SK-N-SH (cell line): ENCODE measurements around the gene RAB24. TPM values are rescaled to one million over a fixed set of nuclear protein-coding genes. Genes with fewer than 3 reads are reported as not detected.

Source experiments
- CTCF ChIA-PET: fragments of 300-600, 350-600 bp; formaldehyde crosslinking; extraction: SDS; loops from one replicate; lab custom pipeline; 2021; lab: Yijun Ruan, JAX
- POLR2A ChIA-PET: fragments of 350-600 bp; sonication (Branson Sonifier 250); formaldehyde crosslinking; extraction: SDS; loops from one replicate; lab custom pipeline; 2020; ENCODE audit warnings: antibody characterized with exemption, inconsistent platforms; lab: Yijun Ruan, JAX
- DNase-seq: peaks from one replicate; pipeline ENCODE4 v3.0.0; 2012
- H2AFZ ChIP-seq: fragments of 200-600 bp; sonication (generic); 2 replicates; pipeline ENCODE4 v1.8.1; 2016; ENCODE audit warnings: antibody characterized with exemption, mild to moderate bottlenecking, low read depth
- H3F3A ChIP-seq: fragments of 200-600 bp; sonication (generic); replicated peaks from 2 replicates; pipeline ENCODE3; 2016; ENCODE audit warnings: antibody characterized with exemption, mild to moderate bottlenecking; ENCODE audit not compliant: insufficient read depth
- H3K27ac ChIP-seq, 2 experiments: fragments of 200-500 bp in 1 of 2; fragments of 200-600 bp in 1 of 2; sonication (Bioruptor generic) in 1 of 2; sonication (generic), shearing (Covaris generic) in 1 of 2; 2 replicates each; pipeline versions ENCODE4 v1.5.1 to v1.6.1; 2014 to 2016; ENCODE audit warnings: low read depth in 2 of 2, inconsistent platforms in 1 of 2, low read length in 1 of 2, mild to moderate bottlenecking in 1 of 2, mixed read lengths in 1 of 2
- H3K27me3 ChIP-seq: fragments of 200-600 bp; sonication (generic), shearing (Covaris generic); 2 replicates; pipeline ENCODE4 v1.6.1; 2016; ENCODE audit warnings: mixed run types; ENCODE audit not compliant: insufficient read depth
- H3K36me3 ChIP-seq, 2 experiments: fragments of 200-500 bp in 1 of 2; fragments of 200-600 bp in 1 of 2; sonication (Bioruptor generic) in 1 of 2; sonication (generic) in 1 of 2; replicated peaks in 1 of 2; 2 replicates each; pipeline versions ENCODE3 to v1.5.1; 2014 to 2016; ENCODE audit warnings: low read length in 1 of 2, mild to moderate bottlenecking in 1 of 2; ENCODE audit not compliant: insufficient read depth in 2 of 2, control insufficient read depth in 1 of 2
- H3K4me1 ChIP-seq, 2 experiments: fragments of 200-500 bp in 1 of 2; fragments of 200-600 bp in 1 of 2; sonication (Bioruptor generic) in 1 of 2; sonication (generic), shearing (Covaris generic) in 1 of 2; 2 replicates each; pipeline versions ENCODE4 v1.5.1 to v1.6.1; 2014 to 2016; ENCODE audit warnings: low read depth in 1 of 2, low read length in 1 of 2, mixed run types in 1 of 2; ENCODE audit not compliant: insufficient read depth in 2 of 2, control insufficient read depth in 1 of 2
- H3K4me2 ChIP-seq: fragments of 200-600 bp; sonication (generic), shearing (Covaris generic); 2 replicates; pipeline ENCODE4 v1.6.1; 2017; ENCODE audit warnings: mixed run types
- H3K4me3 ChIP-seq, 2 experiments: fragments of 200-500 bp in 1 of 2; fragments of 200-600 bp in 1 of 2; sonication (Bioruptor generic) in 1 of 2; sonication (generic), shearing (Covaris generic) in 1 of 2; 2 replicates each; pipeline versions ENCODE4 v1.5.1 to v1.8.1; 2014 to 2016; ENCODE audit warnings: low read depth in 2 of 2, inconsistent platforms in 1 of 2, low read length in 1 of 2, mild to moderate bottlenecking in 1 of 2, mixed read lengths in 1 of 2, moderate library complexity in 1 of 2
- H3K79me2 ChIP-seq: fragments of 200-600 bp; sonication (generic); 2 replicates; pipeline ENCODE4 v1.8.1; 2017; ENCODE audit warnings: mild to moderate bottlenecking; ENCODE audit not compliant: insufficient read depth
- H3K9ac ChIP-seq: fragments of 200-600 bp; sonication (generic); 2 replicates; pipeline ENCODE4 v1.6.1; 2017; ENCODE audit warnings: mixed run types
- H3K9me2 ChIP-seq: fragments of 200-600 bp; sonication (generic); 2 replicates; pipeline ENCODE4 v1.6.1; 2017; ENCODE audit warnings: mixed run types
- H3K9me3 ChIP-seq: fragments of 200-600 bp; sonication (generic); 2 replicates; pipeline ENCODE4 v1.6.1; 2017; ENCODE audit warnings: mixed run types, mild to moderate bottlenecking, moderate library complexity
- H4K20me1 ChIP-seq: fragments of 200-600 bp; sonication (generic); 2 replicates; pipeline ENCODE4 v1.6.1; 2017; ENCODE audit warnings: mild to moderate bottlenecking, mixed run types; ENCODE audit not compliant: insufficient read depth
- CHD2 ChIP-seq: fragments of 150-350 bp; IDR thresholded peaks from 2 replicates; pipeline ENCODE4 v1.6.1; 2018; ENCODE audit warnings: low read length; ENCODE audit not compliant: partially characterized antibody
- EZH2phosphoT487 ChIP-seq: fragments of 200-600 bp; sonication (generic); IDR thresholded peaks from 2 replicates; pipeline ENCODE4 v1.6.1; 2017; ENCODE audit warnings: low read depth, mixed run types, mild to moderate bottlenecking, antibody characterized with exemption, moderate library complexity, borderline replicate concordance
- FOSL2 ChIP-seq: IDR thresholded peaks from 2 replicates; pipeline ENCODE4 v1.4.0; 2012; ENCODE audit warnings: low read depth, mild to moderate bottlenecking, moderate library complexity, borderline replicate concordance
- FOXJ3 ChIP-seq: sonication (generic); formaldehyde crosslinking; IDR thresholded peaks from 2 replicates; pipeline ENCODE4 v1.5.1; 2020; ENCODE audit warnings: mild to moderate bottlenecking, missing genetic modification reagents
- GABPA ChIP-seq: IDR thresholded peaks from 2 replicates; pipeline ENCODE4 v1.4.0; 2012; ENCODE audit warnings: low read depth, mild to moderate bottlenecking
- JUND ChIP-seq: IDR thresholded peaks from 2 replicates; pipeline ENCODE4 v1.4.0; 2012
- MEF2A ChIP-seq: IDR thresholded peaks from 2 replicates; pipeline ENCODE4 v1.4.0; 2012; ENCODE audit warnings: low read depth, borderline replicate concordance
- NRF1 ChIP-seq: IDR thresholded peaks from 2 replicates; pipeline ENCODE4 v1.6.1; 2012; ENCODE audit warnings: low read depth, mild to moderate bottlenecking, low read length
- POLR2AphosphoS5 ChIP-seq: IDR thresholded peaks from 2 replicates; pipeline ENCODE4 v1.6.1; 2012; ENCODE audit warnings: low read depth, low read length
- RAD21 ChIP-seq: IDR thresholded peaks from 2 replicates; pipeline ENCODE4 v1.6.1; 2012; ENCODE audit warnings: mild to moderate bottlenecking, low read length
- RCOR1 ChIP-seq: fragments of 150-350 bp; IDR thresholded peaks from 2 replicates; pipeline ENCODE4 v1.6.1; 2017; ENCODE audit warnings: antibody characterized with exemption, low read length
- RFX5 ChIP-seq: IDR thresholded peaks from 2 replicates; pipeline ENCODE4 v1.6.1; 2012; ENCODE audit warnings: mild to moderate bottlenecking, improper control_type of control experiment, low read length
- RXRA ChIP-seq: IDR thresholded peaks from 2 replicates; pipeline ENCODE4 v1.4.0; 2012; ENCODE audit warnings: low read depth, mild to moderate bottlenecking, borderline replicate concordance
- TCF12 ChIP-seq: IDR thresholded peaks from 2 replicates; pipeline ENCODE4 v1.4.0; 2012
- WGBS: methylation state at CpG from one replicate; pipeline ENCODE4 v1.1.6; 2017; ENCODE audit warnings: low lambda C conversion rate; 5-methylcytosine and 5-hydroxymethylcytosine counted together
- polyA plus RNA-seq, 3 experiments: library from polyadenylated mRNA; depleted of rRNA; stranded (reverse); fragments of >200 nt; gene quantifications; 2 replicates each; pipeline ENCODE4 v1.2.3, GENCODE V29; 2012
- TF ChIP-seq, protein P1 (sequence below): fragments of 200-600 bp; sonication (generic); IDR thresholded peaks from 2 replicates; pipeline ENCODE4 v1.6.1; 2017; ENCODE audit warnings: antibody characterized with exemption, mild to moderate bottlenecking, moderate library complexity
- TF ChIP-seq, protein P2 (sequence below): fragments of 150-350 bp; IDR thresholded peaks from 2 replicates; pipeline ENCODE4 v1.6.1; 2017; ENCODE audit warnings: antibody characterized with exemption, low read length, low read depth, borderline replicate concordance
- TF ChIP-seq, protein P3 (sequence below): IDR thresholded peaks from 2 replicates; pipeline ENCODE4 v1.4.0; 2012; ENCODE audit warnings: low read depth, borderline replicate concordance
- TF ChIP-seq, protein P4 (sequence below): IDR thresholded peaks from 2 replicates; pipeline ENCODE4 v1.4.0; 2012; ENCODE audit warnings: low read depth
- TF ChIP-seq, protein P5 (sequence below): IDR thresholded peaks from 2 replicates; pipeline ENCODE4; 2012
- TF ChIP-seq, protein P6 (sequence below): IDR thresholded peaks from 2 replicates; pipeline ENCODE4 v1.4.0; 2012; ENCODE audit warnings: low read depth, borderline replicate concordance

Gene RAB24
- polyA plus RNA-seq, 1 of the 3 experiments (the other 2 are of a cell fraction): 101 TPM

DNA sequence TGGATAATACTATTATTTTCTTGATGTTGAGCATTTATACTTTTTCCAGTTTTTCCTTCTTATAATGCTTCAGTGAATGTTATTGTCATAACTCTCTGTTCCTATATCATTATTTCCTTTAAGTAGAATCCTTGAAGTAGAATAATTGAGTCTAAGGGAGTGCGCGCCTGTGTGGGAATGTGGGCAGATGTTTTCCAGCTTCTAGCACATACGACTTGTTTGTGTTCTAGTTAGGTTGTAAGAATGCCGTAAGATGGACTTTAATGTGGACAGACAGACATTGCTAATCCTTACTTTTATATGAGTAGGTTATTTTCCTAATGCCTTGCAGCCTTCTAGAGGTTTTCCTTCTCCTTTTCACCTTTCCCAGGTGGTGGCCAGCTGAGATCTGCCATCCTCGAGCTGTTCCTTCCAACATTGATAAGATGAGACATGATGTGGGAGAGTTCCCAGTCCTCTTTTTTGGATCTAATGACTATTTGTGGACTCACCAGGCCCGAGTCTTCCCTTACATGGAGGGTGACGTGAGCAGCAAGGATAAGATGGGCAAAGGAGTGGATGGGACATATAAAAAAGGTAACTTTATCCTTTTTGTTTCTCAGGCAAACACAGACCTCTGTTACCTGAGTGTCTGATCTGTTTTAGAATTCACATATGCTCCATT is 34.2 kb downstream of the RAB24 start:
- no peak overlapping the region for H3K4me3 ChIP-seq
- H3K9ac ChIP-seq: no peak overlapping the region
- H2AFZ ChIP-seq: no peak overlapping the region
- no peak overlapping the region for H3K4me2 ChIP-seq
- no peak overlapping the region for H3K27ac ChIP-seq
- H3K36me3 ChIP-seq: peaks cover 43 to 78% of the 10 kb centered on the region in 2 experiments
- no peaks in the 10 kb centered on the region for H3F3A ChIP-seq
- no peaks in the 10 kb centered on the region for H3K79me2 ChIP-seq
- no peaks in the 10 kb centered on the region for H3K9me3 ChIP-seq
- WGBS: 96% methylated on average over 7 of the region's 7 CpGs
- H3K4me1 ChIP-seq: peaks cover 0 to 12% of the 10 kb centered on the region in 2 experiments; a peak in 1 of 4 replicates
- H3K9me2 ChIP-seq: no peaks in the 10 kb centered on the region
- no peaks in the 10 kb centered on the region for H3K27me3 ChIP-seq
- DNase-seq: no peak
- no peak for TF ChIP-seq FOXJ3 (CRISPR knock-in tag)
- TF ChIP-seq EZH2phosphoT487: no peak
- TF ChIP-seq, protein P1, sequence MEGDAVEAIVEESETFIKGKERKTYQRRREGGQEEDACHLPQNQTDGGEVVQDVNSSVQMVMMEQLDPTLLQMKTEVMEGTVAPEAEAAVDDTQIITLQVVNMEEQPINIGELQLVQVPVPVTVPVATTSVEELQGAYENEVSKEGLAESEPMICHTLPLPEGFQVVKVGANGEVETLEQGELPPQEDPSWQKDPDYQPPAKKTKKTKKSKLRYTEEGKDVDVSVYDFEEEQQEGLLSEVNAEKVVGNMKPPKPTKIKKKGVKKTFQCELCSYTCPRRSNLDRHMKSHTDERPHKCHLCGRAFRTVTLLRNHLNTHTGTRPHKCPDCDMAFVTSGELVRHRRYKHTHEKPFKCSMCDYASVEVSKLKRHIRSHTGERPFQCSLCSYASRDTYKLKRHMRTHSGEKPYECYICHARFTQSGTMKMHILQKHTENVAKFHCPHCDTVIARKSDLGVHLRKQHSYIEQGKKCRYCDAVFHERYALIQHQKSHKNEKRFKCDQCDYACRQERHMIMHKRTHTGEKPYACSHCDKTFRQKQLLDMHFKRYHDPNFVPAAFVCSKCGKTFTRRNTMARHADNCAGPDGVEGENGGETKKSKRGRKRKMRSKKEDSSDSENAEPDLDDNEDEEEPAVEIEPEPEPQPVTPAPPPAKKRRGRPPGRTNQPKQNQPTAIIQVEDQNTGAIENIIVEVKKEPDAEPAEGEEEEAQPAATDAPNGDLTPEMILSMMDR: no peak
- TF ChIP-seq, protein P2, sequence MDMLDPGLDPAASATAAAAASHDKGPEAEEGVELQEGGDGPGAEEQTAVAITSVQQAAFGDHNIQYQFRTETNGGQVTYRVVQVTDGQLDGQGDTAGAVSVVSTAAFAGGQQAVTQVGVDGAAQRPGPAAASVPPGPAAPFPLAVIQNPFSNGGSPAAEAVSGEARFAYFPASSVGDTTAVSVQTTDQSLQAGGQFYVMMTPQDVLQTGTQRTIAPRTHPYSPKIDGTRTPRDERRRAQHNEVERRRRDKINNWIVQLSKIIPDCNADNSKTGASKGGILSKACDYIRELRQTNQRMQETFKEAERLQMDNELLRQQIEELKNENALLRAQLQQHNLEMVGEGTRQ: no peak
- TF ChIP-seq NRF1: no peak
- no peak for TF ChIP-seq FOSL2
- TF ChIP-seq, protein P3, sequence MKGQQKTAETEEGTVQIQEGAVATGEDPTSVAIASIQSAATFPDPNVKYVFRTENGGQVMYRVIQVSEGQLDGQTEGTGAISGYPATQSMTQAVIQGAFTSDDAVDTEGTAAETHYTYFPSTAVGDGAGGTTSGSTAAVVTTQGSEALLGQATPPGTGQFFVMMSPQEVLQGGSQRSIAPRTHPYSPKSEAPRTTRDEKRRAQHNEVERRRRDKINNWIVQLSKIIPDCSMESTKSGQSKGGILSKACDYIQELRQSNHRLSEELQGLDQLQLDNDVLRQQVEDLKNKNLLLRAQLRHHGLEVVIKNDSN: no peak
- no peak for TF ChIP-seq RXRA
- no peak for TF ChIP-seq CHD2
- TF ChIP-seq RFX5: no peak
- TF ChIP-seq JUND: no peak
- TF ChIP-seq RCOR1: no peak
- TF ChIP-seq GABPA: no peak
- TF ChIP-seq MEF2A: no peak
- no peak for TF ChIP-seq RAD21
- no peak for TF ChIP-seq TCF12
- TF ChIP-seq, protein P4, sequence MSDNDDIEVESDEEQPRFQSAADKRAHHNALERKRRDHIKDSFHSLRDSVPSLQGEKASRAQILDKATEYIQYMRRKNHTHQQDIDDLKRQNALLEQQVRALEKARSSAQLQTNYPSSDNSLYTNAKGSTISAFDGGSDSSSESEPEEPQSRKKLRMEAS: no peak
- TF ChIP-seq, protein P5, sequence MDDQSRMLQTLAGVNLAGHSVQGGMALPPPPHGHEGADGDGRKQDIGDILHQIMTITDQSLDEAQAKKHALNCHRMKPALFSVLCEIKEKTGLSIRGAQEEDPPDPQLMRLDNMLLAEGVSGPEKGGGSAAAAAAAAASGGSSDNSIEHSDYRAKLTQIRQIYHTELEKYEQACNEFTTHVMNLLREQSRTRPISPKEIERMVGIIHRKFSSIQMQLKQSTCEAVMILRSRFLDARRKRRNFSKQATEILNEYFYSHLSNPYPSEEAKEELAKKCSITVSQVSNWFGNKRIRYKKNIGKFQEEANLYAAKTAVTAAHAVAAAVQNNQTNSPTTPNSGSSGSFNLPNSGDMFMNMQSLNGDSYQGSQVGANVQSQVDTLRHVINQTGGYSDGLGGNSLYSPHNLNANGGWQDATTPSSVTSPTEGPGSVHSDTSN: no peak
- TF ChIP-seq POLR2AphosphoS5: no peak
- TF ChIP-seq, protein P6, sequence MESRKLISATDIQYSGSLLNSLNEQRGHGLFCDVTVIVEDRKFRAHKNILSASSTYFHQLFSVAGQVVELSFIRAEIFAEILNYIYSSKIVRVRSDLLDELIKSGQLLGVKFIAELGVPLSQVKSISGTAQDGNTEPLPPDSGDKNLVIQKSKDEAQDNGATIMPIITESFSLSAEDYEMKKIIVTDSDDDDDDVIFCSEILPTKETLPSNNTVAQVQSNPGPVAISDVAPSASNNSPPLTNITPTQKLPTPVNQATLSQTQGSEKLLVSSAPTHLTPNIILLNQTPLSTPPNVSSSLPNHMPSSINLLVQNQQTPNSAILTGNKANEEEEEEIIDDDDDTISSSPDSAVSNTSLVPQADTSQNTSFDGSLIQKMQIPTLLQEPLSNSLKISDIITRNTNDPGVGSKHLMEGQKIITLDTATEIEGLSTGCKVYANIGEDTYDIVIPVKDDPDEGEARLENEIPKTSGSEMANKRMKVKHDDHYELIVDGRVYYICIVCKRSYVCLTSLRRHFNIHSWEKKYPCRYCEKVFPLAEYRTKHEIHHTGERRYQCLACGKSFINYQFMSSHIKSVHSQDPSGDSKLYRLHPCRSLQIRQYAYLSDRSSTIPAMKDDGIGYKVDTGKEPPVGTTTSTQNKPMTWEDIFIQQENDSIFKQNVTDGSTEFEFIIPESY: no peak
- ChIA-PET CTCF (interaction anchor here (1.1 to 2.3 kb wide), 3 partner anchors 33 to 197 kb away, joined by 3 to 6 read pairs (median 5); no protein-coding TSS in a partner anchor), POLR2A (no interaction called here)
- H4K20me1 ChIP-seq: no peaks in the 10 kb centered on the region
